ENCODE results near the gene RAPGEF2. TPM values are rescaled to one million over a fixed set of nuclear protein-coding genes. Genes with fewer than 3 reads are reported as not detected.

Gene RAPGEF2
- total and polyA plus RNA-seq, 2 donors from 2014 or later, result 6.9 to 50.6 TPM

- TF ChIP-seq CTCF (IDR thresholded peaks at IDR 0.05; ENCODE audit: borderline replicate concordance, extremely low read depth, insufficient read depth), result no peak
- DNase-seq, result no peak
- peaks cover 0 to 2% (median 0%) of the 10 kb centered on the region in 3 donors for H3K9me3 ChIP-seq (ENCODE audit: control insufficient read depth in 2 of 3, insufficient read depth in 1 of 3, low read length in 3 of 3)
- no peak overlapping the region for H3K27ac ChIP-seq (ENCODE audit: low read depth in 2 of 2, low read length in 2 of 2)
- no peaks in the 10 kb centered on the region for H3K36me3 ChIP-seq (ENCODE audit: control insufficient read depth in 2 of 3, insufficient read depth in 3 of 3, low read length in 3 of 3)
- intact Hi-C loops (cut with DNase I), result no loop called here
- no peak for FAIRE-seq
- H3K27me3 ChIP-seq (ENCODE audit: control insufficient read depth, insufficient read depth, low read length), result no peaks in the 10 kb centered on the region
- no peak overlapping the region for H3K4me3 ChIP-seq (ENCODE audit: low read length in 3 of 3)
- no peaks in the 10 kb centered on the region for H3K4me1 ChIP-seq (ENCODE audit: control insufficient read depth in 2 of 3, insufficient read depth in 2 of 3, low read depth in 1 of 3, low read length in 3 of 3)
- H3K9ac ChIP-seq (ENCODE audit: low read length in 3 of 3), result no peak overlapping the region
These were observed 280.7 kb downstream of the RAPGEF2 start for GRCh38 chr4:159383562-159383931.

GRCh38 chr4:159384017-159384416, 281.1 kb downstream of the RAPGEF2 start:
- Histone ChIP-seq H3K36me3 (ENCODE audit: control insufficient read depth in 2 of 3, insufficient read depth in 3 of 3, low read length in 3 of 3) (no peaks in the 10 kb centered on the region), H3K4me3 (ENCODE audit: low read length in 3 of 3) (no peak overlapping the region), H3K27ac (ENCODE audit: low read depth in 2 of 2, low read length in 2 of 2) (no peak overlapping the region), H3K27me3 (ENCODE audit: control insufficient read depth, insufficient read depth, low read length) (no peaks in the 10 kb centered on the region), H3K4me1 (ENCODE audit: control insufficient read depth in 2 of 3, insufficient read depth in 2 of 3, low read depth in 1 of 3, low read length in 3 of 3) (no peaks in the 10 kb centered on the region), H3K9ac (ENCODE audit: low read length in 3 of 3) (no peak overlapping the region), H3K9me3 (ENCODE audit: control insufficient read depth in 2 of 3, insufficient read depth in 1 of 3, low read length in 3 of 3) (peaks cover 0 to 2% (median 0%) of the 10 kb centered on the region in 3 donors)
- DNase-seq (no peak), FAIRE-seq (no peak)
- intact Hi-C loops (cut with DNase I), result no loop called here
- TF ChIP-seq CTCF (IDR thresholded peaks at IDR 0.05; ENCODE audit: borderline replicate concordance, extremely low read depth, insufficient read depth), result no peak

GRCh38 chr4:159384632-159385031, 281.8 kb downstream of the RAPGEF2 start:
- intact Hi-C loops (cut with DNase I), result no loop called here
- Histone ChIP-seq H3K27me3 (ENCODE audit: control insufficient read depth, insufficient read depth, low read length) (no peaks in the 10 kb centered on the region), H3K9ac (ENCODE audit: low read length in 3 of 3) (no peak overlapping the region), H3K4me3 (ENCODE audit: low read length in 3 of 3) (no peak overlapping the region), H3K9me3 (ENCODE audit: control insufficient read depth in 2 of 3, insufficient read depth in 1 of 3, low read length in 3 of 3) (peaks cover 0 to 2% (median 0%) of the 10 kb centered on the region in 3 donors), H3K4me1 (ENCODE audit: control insufficient read depth in 2 of 3, insufficient read depth in 2 of 3, low read depth in 1 of 3, low read length in 3 of 3) (no peaks in the 10 kb centered on the region), H3K36me3 (ENCODE audit: control insufficient read depth in 2 of 3, insufficient read depth in 3 of 3, low read length in 3 of 3) (no peaks in the 10 kb centered on the region), H3K27ac (ENCODE audit: low read depth in 2 of 2, low read length in 2 of 2) (no peak overlapping the region)
- FAIRE-seq, result no peak
- DNase-seq, result no peak
- no peak for TF ChIP-seq CTCF (IDR thresholded peaks at IDR 0.05; ENCODE audit: borderline replicate concordance, extremely low read depth, insufficient read depth)

- Histone ChIP-seq H3K9me3 (ENCODE audit: control insufficient read depth in 2 of 3, insufficient read depth in 1 of 3, low read length in 3 of 3) (peaks cover 0 to 2% (median 0%) of the 10 kb centered on the region in 3 donors), H3K27me3 (ENCODE audit: control insufficient read depth, insufficient read depth, low read length) (no peaks in the 10 kb centered on the region), H3K4me3 (ENCODE audit: low read length in 3 of 3) (no peak overlapping the region), H3K27ac (ENCODE audit: low read depth in 2 of 2, low read length in 2 of 2) (no peak overlapping the region), H3K9ac (ENCODE audit: low read length in 3 of 3) (no peak overlapping the region), H3K4me1 (ENCODE audit: control insufficient read depth in 2 of 3, insufficient read depth in 2 of 3, low read depth in 1 of 3, low read length in 3 of 3) (no peaks in the 10 kb centered on the region), H3K36me3 (ENCODE audit: control insufficient read depth in 2 of 3, insufficient read depth in 3 of 3, low read length in 3 of 3) (no peaks in the 10 kb centered on the region)
- TF ChIP-seq CTCF (IDR thresholded peaks at IDR 0.05; ENCODE audit: borderline replicate concordance, extremely low read depth, insufficient read depth), result no peak
- no peak for DNase-seq
- intact Hi-C loops (cut with DNase I), result no loop called here
- FAIRE-seq, result no peak
These were observed 283.7 kb downstream of the RAPGEF2 start for GRCh38 chr4:159386620-159387019.

Measured in kidney (tissue), 14 donors.